Heart left ventricle (tissue), 13 donors: Measurements from ENCODE around the gene TANC2.

ENCODE experiments used
- CTCF ChIP-seq, 12 donors: fragments of 200-600 bp; sonication (generic) in 4 of 12; IDR thresholded peaks; one replicate each; pipeline versions ENCODE4 v1.5.0 to v1.8.0; 2018 to 2022; ENCODE audit warnings: antibody characterized with exemption in 12 of 12, mild to moderate bottlenecking in 5 of 12
- POLR2A ChIP-seq, 2 donors: fragments of 450-650 bp; IDR thresholded peaks; one replicate each; pipeline ENCODE4 v1.6.1; 2017; ENCODE audit warnings: antibody characterized with exemption in 2 of 2, mild to moderate bottlenecking in 2 of 2, moderate library complexity in 2 of 2
- donor health status: ischemic (EF 13 %, LVEDD 7.1; RV severe dilation, severe dysfunction).
- donor health status: DM: no; HTN: yes; CAD: no.
- donor health status: DM: no; HTN: no; CAD: no.
- donor health status: ischemic (EF 25% LVEDD 6.9; RV normal size, moderate dysfunction).
- donor health status: ischemic (EF 25% LVEDD 5.7; RV mildly dilated, moderate dysfunction).
- donor health status: ischemic (EF 35%, LVEDD 5.7; RV mildly dilated, moderate dysfunction).
- donor health status: nonischemic (EF 11% LVEDD 7.7; RV severe dilation, severe dysfunction).
- donor health status: DM: yes; HTN: yes; CAD: no.
- donor health status: PGD.
- donor health status: ischemic (EF 29% LVEDD 5.4; RV normal size, mild dysfunction).
- donor health status: nonischemic (EF 23%, LVEDD 6.1; RV moderate dilation, normal function).

GRCh38 chr17:62935523-62935922 lies 30.5 kb upstream of the TANC2 start:
- no peak for TF ChIP-seq CTCF (IDR thresholded peaks at IDR 0.05)
- TF ChIP-seq POLR2A (IDR thresholded peaks at IDR 0.05): no peak
